BJ (cell line): ENCODE measurements around the gene DPP9. TPM values are rescaled to one million over a fixed set of nuclear protein-coding genes. Genes with fewer than 3 reads are reported as not detected.
A peak's percentile ranks its signal among the peaks of the same experiment; 100 is the strongest.
"Not testable (repeated sequence)": the region's sequence is repeated elsewhere in the genome, so short reads cannot be mapped to it uniquely, and the experiment has no call there.

ENCODE experiments used
- CTCF ChIA-PET: fragments of 350-600 bp; formaldehyde crosslinking; extraction: SDS; loops from one replicate; lab custom pipeline; 2021; ENCODE audit warnings: antibody characterized with exemption, inconsistent platforms; lab: Yijun Ruan, JAX
- POLR2A ChIA-PET: fragments of 300-600 bp; sonication (Branson Sonifier 250); formaldehyde crosslinking; extraction: SDS; loops from one replicate; lab custom pipeline; 2021; ENCODE audit warnings: antibody characterized with exemption; lab: Charles Lee
- DNase-seq: peaks from one replicate; pipeline ENCODE4 v3.0.0-alpha.2; 2011; ENCODE audit warnings: low read depth
- H3K27me3 ChIP-seq: 2 replicates; pipeline ENCODE4 v1.6.0; 2011; ENCODE audit warnings: low read length; ENCODE audit not compliant: control insufficient read depth, insufficient read depth
- H3K36me3 ChIP-seq: 2 replicates; pipeline ENCODE4 v1.5.1; 2011; ENCODE audit warnings: low read length; ENCODE audit not compliant: control insufficient read depth, insufficient read depth
- H3K4me3 ChIP-seq: 2 replicates; pipeline ENCODE4 v1.5.1; 2011; ENCODE audit warnings: low read depth, mild to moderate bottlenecking, control low read depth, low read length
- CTCF ChIP-seq: IDR thresholded peaks from 2 replicates; pipeline ENCODE4 v1.5.1; 2011; ENCODE audit warnings: low read depth, mild to moderate bottlenecking, control low read depth, inconsistent platforms, low read length, moderate library complexity; ENCODE audit not compliant: insufficient read depth
- polyA plus RNA-seq: library from polyadenylated mRNA; depleted of rRNA; stranded (reverse); fragments of >200 nt; gene quantifications from 2 replicates; pipeline ENCODE4 v1.2.3, GENCODE V29; 2011

DPP9 gene
- polyA plus RNA-seq, 1 experiment = 12.3 TPM

- no peaks in the 10 kb centered on the region for H3K27me3 ChIP-seq
- TF ChIP-seq CTCF = no peak
- CTCF ChIA-PET = interaction anchor here (0.6 kb wide), 1 partner anchor 234 kb away, joined by 3 read pairs; no protein-coding TSS in a partner anchor
- no peak for DNase-seq
- peaks cover 27% of the 10 kb centered on the region for H3K36me3 ChIP-seq
- H3K4me3 ChIP-seq = no peak overlapping the region
- POLR2A ChIA-PET = no interaction called here
Measured at GRCh38 chr19:4682417-4683200, 41.0 kb downstream of the DPP9 start.

- DNase-seq, POLR2A ChIA-PET, H3K27me3 ChIP-seq, CTCF ChIA-PET, H3K4me3 ChIP-seq: not testable (repeated sequence)
- H3K36me3 ChIP-seq = peaks cover 30% of the 10 kb centered on the region
Measured at GRCh38 chr19:4680021-4680420, 43.6 kb downstream of the DPP9 start.

- DNase-seq = no peak
- peaks cover 29% of the 10 kb centered on the region for H3K36me3 ChIP-seq
- ChIA-PET CTCF (no interaction called here), POLR2A (no interaction called here)
- TF ChIP-seq CTCF = no peak
- no peak overlapping the region for H3K4me3 ChIP-seq
- H3K27me3 ChIP-seq = no peaks in the 10 kb centered on the region
Measured at GRCh38 chr19:4678881-4679790, 44.5 kb downstream of the DPP9 start.

- no peaks in the 10 kb centered on the region for H3K27me3 ChIP-seq
- ChIA-PET POLR2A (no interaction called here), CTCF (interaction anchor here (0.9 to 1.6 kb wide), 2 partner anchors 12 to 20 kb away, joined by 3 read pairs; no protein-coding TSS in a partner anchor)
- no peak for DNase-seq
- H3K36me3 ChIP-seq = peaks cover 20% of the 10 kb centered on the region
- TF ChIP-seq CTCF = peak; percentile 54
- H3K4me3 ChIP-seq = no peak overlapping the region
Measured at GRCh38 chr19:4676955-4677731, 46.5 kb downstream of the DPP9 start.

GRCh38 chr19:4675346-4675745 is 48.3 kb downstream of the DPP9 start:
- DNase-seq = no peak
- POLR2A ChIA-PET = no interaction called here
- no peaks in the 10 kb centered on the region for H3K27me3 ChIP-seq
- no peak overlapping the region for H3K4me3 ChIP-seq
- H3K36me3 ChIP-seq = peaks cover 16% of the 10 kb centered on the region
- CTCF ChIA-PET = no interaction called here
- no peak for TF ChIP-seq CTCF
